SK-N-SH treated with all-trans-retinoic acid at 6 μM for 48 hours (cell line): ENCODE results near the gene ZNF573.

Experiments
- ATAC-seq: fragments of 200-7000 bp; cut with Tn5 transposase; 3 replicates; pipeline ENCODE4 v1.9.1; 2020; ENCODE audit warnings: mild to moderate bottlenecking, moderate library complexity
- ARNTL ChIP-seq: fragments of 450-650 bp; formaldehyde crosslinking; IDR thresholded peaks from 2 replicates; pipeline ENCODE4 v1.5.0; 2020; ENCODE audit warnings: low read depth, mild to moderate bottlenecking, moderate library complexity, borderline replicate concordance
- ESRRG ChIP-seq: fragments of 250-450 bp; sonication (Bioruptor Pico); IDR thresholded peaks from 2 replicates; pipeline ENCODE4 v1.6.1; 2021; ENCODE audit warnings: mild to moderate bottlenecking
- GLIS3 ChIP-seq: fragments of 250-450 bp; sonication (Bioruptor Pico); IDR thresholded peaks from 2 replicates; pipeline ENCODE4 v1.5.0; 2020; ENCODE audit warnings: mild to moderate bottlenecking, moderate library complexity
- ISL1 ChIP-seq: fragments of 250-450 bp; sonication (Bioruptor Pico); IDR thresholded peaks from 2 replicates; pipeline ENCODE4 v2.1.2; 2022; ENCODE audit warnings: mild to moderate bottlenecking, moderate library complexity
- OSR1 ChIP-seq: fragments of 250-450 bp; sonication (Bioruptor Pico); IDR thresholded peaks from 2 replicates; pipeline ENCODE4 v1.8.0; 2022; ENCODE audit warnings: moderate library complexity, mild to moderate bottlenecking, inconsistent platforms
- PATZ1 ChIP-seq: fragments of 250-450 bp; sonication (Bioruptor Pico); IDR thresholded peaks from 2 replicates; pipeline ENCODE4 v1.8.0; 2020; ENCODE audit warnings: mild to moderate bottlenecking, moderate library complexity, borderline replicate concordance
- PPARA ChIP-seq: fragments of 250-450 bp; sonication (Bioruptor Pico); IDR thresholded peaks from 2 replicates; pipeline ENCODE4 v1.5.0; 2020; ENCODE audit warnings: mild to moderate bottlenecking, borderline replicate concordance
- RARB ChIP-seq: fragments of 250-450 bp; sonication (Bioruptor Pico); IDR thresholded peaks from 2 replicates; pipeline ENCODE4 v1.8.0; 2021; ENCODE audit warnings: mild to moderate bottlenecking, moderate library complexity
- TCF4 ChIP-seq: fragments of 250-450 bp; sonication (Bioruptor Pico); IDR thresholded peaks from 2 replicates; pipeline ENCODE4 v1.8.0; 2021; ENCODE audit warnings: mild to moderate bottlenecking, moderate library complexity, borderline replicate concordance
- TOX ChIP-seq: fragments of 250-450 bp; sonication (Bioruptor Pico); IDR thresholded peaks from 2 replicates; pipeline ENCODE4 v1.8.0; 2021; ENCODE audit warnings: mild to moderate bottlenecking, moderate library complexity, borderline replicate concordance
- TSHZ2 ChIP-seq: fragments of 250-450 bp; sonication (Bioruptor Pico); IDR thresholded peaks from 2 replicates; pipeline ENCODE4 v1.5.0; 2020; ENCODE audit warnings: mild to moderate bottlenecking, moderate library complexity
- ZC3H10 ChIP-seq: fragments of 250-450 bp; sonication (Bioruptor Pico); IDR thresholded peaks from 2 replicates; pipeline ENCODE4 v1.5.1; 2021; ENCODE audit warnings: mild to moderate bottlenecking, moderate library complexity
- ZFP3 ChIP-seq: fragments of 250-450 bp; sonication (Bioruptor Pico); IDR thresholded peaks from 2 replicates; pipeline ENCODE4 v1.5.0; 2020; ENCODE audit warnings: mild to moderate bottlenecking, moderate library complexity
- ZFP30 ChIP-seq: fragments of 450-650 bp; formaldehyde crosslinking; IDR thresholded peaks from 2 replicates; pipeline ENCODE4 v1.5.0; 2022; ENCODE audit warnings: mild to moderate bottlenecking, moderate library complexity
- ZNF565 ChIP-seq: fragments of 450-650 bp; formaldehyde crosslinking; conservative IDR thresholded peaks from 2 replicates; pipeline ENCODE4 v1.5.0; 2020; ENCODE audit warnings: low read depth, mild to moderate bottlenecking, moderate library complexity
- ZNF70 ChIP-seq: fragments of 450-650 bp; formaldehyde crosslinking; IDR thresholded peaks from 2 replicates; pipeline ENCODE4 v1.5.0; 2020; ENCODE audit warnings: mild to moderate bottlenecking, moderate library complexity
- ZNF8 ChIP-seq: fragments of 450-650 bp; formaldehyde crosslinking; IDR thresholded peaks from 2 replicates; pipeline ENCODE4 v1.5.0; 2020; ENCODE audit warnings: mild to moderate bottlenecking, moderate library complexity

Gene ZNF573

GRCh38 chr19:37718304-37718703 lies 61.1 kb downstream of the ZNF573 start:
- ATAC-seq = no peak
- TF ChIP-seq TOX (CRISPR knock-in tag) (no peak), GLIS3 (CRISPR knock-in tag) (no peak)

- TF ChIP-seq ZC3H10 (CRISPR knock-in tag) (no peak), ZNF8 (no peak), ESRRG (CRISPR knock-in tag) (no peak), ZNF565 (CRISPR knock-in tag) (no peak), ZFP3 (CRISPR knock-in tag) (no peak), OSR1 (CRISPR knock-in tag) (no peak), GLIS3 (CRISPR knock-in tag) (no peak), TSHZ2 (CRISPR knock-in tag) (no peak)
- ATAC-seq = no peak
Measured at GRCh38 chr19:37716140-37716539, 63.2 kb downstream of the ZNF573 start.

GRCh38 chr19:37706052-37706605 lies 73.3 kb downstream of the ZNF573 start:
- TF ChIP-seq ARNTL (CRISPR knock-in tag) (no peak), TCF4 (CRISPR knock-in tag) (no peak), ZNF70 (CRISPR knock-in tag) (no peak), ISL1 (CRISPR knock-in tag) (no peak), PPARA (no peak), PATZ1 (CRISPR knock-in tag) (no peak), ZNF8 (no peak), GLIS3 (CRISPR knock-in tag) (no peak), ZC3H10 (CRISPR knock-in tag) (no peak), ESRRG (CRISPR knock-in tag) (no peak), TSHZ2 (CRISPR knock-in tag) (no peak)
- TF ChIP-seq, all 23 proteins: peak for 0
- no peak for ATAC-seq

GRCh38 chr19:37699057-37699456 lies 80.3 kb downstream of the ZNF573 start:
- no peak for ATAC-seq
- TF ChIP-seq ZFP30 (CRISPR knock-in tag) (no peak), PATZ1 (CRISPR knock-in tag) (no peak), TCF4 (CRISPR knock-in tag) (no peak), RARB (no peak), ARNTL (CRISPR knock-in tag) (no peak), ZFP3 (CRISPR knock-in tag) (no peak), ZNF70 (CRISPR knock-in tag) (no peak)
